Right lobe of liver (tissue), 4 donors: ENCODE measurements around the gene SH3RF1.

ENCODE experiments used
- CTCF ChIP-seq, 4 donors: fragments of 200-600 bp in 3 of 4; fragments of 450-650 bp in 1 of 4; IDR thresholded peaks; one replicate each; pipeline versions ENCODE4 v1.5.1 to v1.8.0; 2016 to 2022; ENCODE audit warnings: antibody characterized with exemption in 4 of 4, mild to moderate bottlenecking in 2 of 4
- POLR2A ChIP-seq: fragments of 450-650 bp; IDR thresholded peaks from one replicate; pipeline ENCODE4 v1.6.1; 2017; ENCODE audit warnings: antibody characterized with exemption, mild to moderate bottlenecking
- donor health status: DM: no; HTN: no; CAD: no.
- donor health status: DM: no; HTN: no; CAD: no.
- donor health status: DM: no; HTN: yes; CAD: no.

- TF ChIP-seq POLR2A (no peak), CTCF (IDR thresholded peaks at IDR 0.05) (no peak)
Observed at GRCh38 chr4:169205744-169206080, 65.0 kb downstream of the SH3RF1 start.
